ENCODE results near the gene FXN. TPM values are rescaled to one million over a fixed set of nuclear protein-coding genes. Genes with fewer than 3 reads are reported as not detected.
A peak's percentile ranks its signal among the peaks of the same experiment; 100 is the strongest.
"Not testable (repeated sequence)": the region's sequence is repeated elsewhere in the genome, so short reads cannot be mapped to it uniquely, and the experiment has no call there.

Gene FXN
- total RNA-seq, 1 donor from 2014 or later, result 12.4 TPM

GRCh38 chr9:69046723-69047122, 11.2 kb downstream of the FXN start:
- no peak for TF ChIP-seq CTCF (IDR thresholded peaks at IDR 0.05)
- no peak for DNase-seq

GRCh38 chr9:69047371-69047770, 11.8 kb downstream of the FXN start:
- DNase-seq (no peak), ATAC-seq (no peak)
- no peak overlapping the region for H3K27ac ChIP-seq
- H3K4me3 ChIP-seq, result no peak overlapping the region
- no peaks in the 10 kb centered on the region for H3K27me3 ChIP-seq
- no peak for TF ChIP-seq CTCF (IDR thresholded peaks at IDR 0.05)
- H3K4me1 ChIP-seq, result peaks cover 8% of the 10 kb centered on the region
- intact Hi-C loops (cut with DNase I), result loop anchor here (5.0 kb wide), 1 partner anchor 145 kb away; no protein-coding TSS in a partner anchor
- H3K9me3 ChIP-seq, result no peaks in the 10 kb centered on the region
- peaks cover 38% of the 10 kb centered on the region for H3K36me3 ChIP-seq

More at GRCh38 chr9:69046723-69047122, 11.2 kb downstream of the FXN start:
- no peak for ATAC-seq
- Histone ChIP-seq H3K36me3 (peaks cover 38% of the 10 kb centered on the region), H3K27me3 (no peaks in the 10 kb centered on the region), H3K4me1 (peaks cover 8% of the 10 kb centered on the region), H3K9me3 (no peaks in the 10 kb centered on the region), H3K27ac (no peak overlapping the region), H3K4me3 (no peak overlapping the region)
- intact Hi-C loops (cut with DNase I), result loop anchor here (5.0 kb wide), 1 partner anchor 146 kb away; no protein-coding TSS in a partner anchor

GRCh38 chr9:69049094-69049493, 13.5 kb downstream of the FXN start:
- Histone ChIP-seq H3K27me3 (no peaks in the 10 kb centered on the region), H3K4me1 (peaks cover 8% of the 10 kb centered on the region), H3K9me3 (no peaks in the 10 kb centered on the region), H3K27ac (no peak overlapping the region), H3K36me3 (peaks cover 38% of the 10 kb centered on the region), H3K4me3 (no peak overlapping the region)
- ATAC-seq (peak; percentile 42), DNase-seq (no peak)
- no peak for TF ChIP-seq CTCF (IDR thresholded peaks at IDR 0.05)
- intact Hi-C loops (cut with DNase I), result loop anchor here (5.0 kb wide), 1 partner anchor 143 kb away; no protein-coding TSS in a partner anchor

- peaks cover 15% of the 10 kb centered on the region for H3K4me1 ChIP-seq
- DNase-seq; intact Hi-C loops (cut with DNase I); H3K4me3 ChIP-seq; H3K27me3 ChIP-seq; H3K9me3 ChIP-seq; ATAC-seq; H3K27ac ChIP-seq: not testable (repeated sequence)
- H3K36me3 ChIP-seq, result peaks cover 38% of the 10 kb centered on the region
Observed at GRCh38 chr9:69050936-69051335, 15.4 kb downstream of the FXN start.

GRCh38 chr9:69054989-69055388, 19.4 kb downstream of the FXN start:
- peaks cover 4% of the 10 kb centered on the region for H3K36me3 ChIP-seq
- H3K27me3 ChIP-seq, result no peaks in the 10 kb centered on the region
- no peak for TF ChIP-seq CTCF (IDR thresholded peaks at IDR 0.05)
- ATAC-seq (peak; percentile 91), DNase-seq (peak; percentile 74)
- intact Hi-C loops (cut with DNase I), result no loop called here
- H3K27ac ChIP-seq, result peak overlapping the region; percentile 51
- H3K4me1 ChIP-seq, result peaks cover 15% of the 10 kb centered on the region
- no peak overlapping the region for H3K4me3 ChIP-seq
- no peaks in the 10 kb centered on the region for H3K9me3 ChIP-seq

GRCh38 chr9:69056191-69056815, 20.8 kb downstream of the FXN start:
- Histone ChIP-seq H3K4me1 (peaks cover 15% of the 10 kb centered on the region), H3K9me3 (no peaks in the 10 kb centered on the region), H3K27ac (no peak overlapping the region), H3K27me3 (no peaks in the 10 kb centered on the region), H3K4me3 (no peak overlapping the region), H3K36me3 (no peaks in the 10 kb centered on the region)
- no peak for ATAC-seq
- no peak for TF ChIP-seq CTCF (IDR thresholded peaks at IDR 0.05)
- DNase-seq, result no peak
- intact Hi-C loops (cut with DNase I), result no loop called here

All from upper lobe of right lung (tissue), 1 donor.